ENCODE data around the gene SLC25A30.

DNA sequence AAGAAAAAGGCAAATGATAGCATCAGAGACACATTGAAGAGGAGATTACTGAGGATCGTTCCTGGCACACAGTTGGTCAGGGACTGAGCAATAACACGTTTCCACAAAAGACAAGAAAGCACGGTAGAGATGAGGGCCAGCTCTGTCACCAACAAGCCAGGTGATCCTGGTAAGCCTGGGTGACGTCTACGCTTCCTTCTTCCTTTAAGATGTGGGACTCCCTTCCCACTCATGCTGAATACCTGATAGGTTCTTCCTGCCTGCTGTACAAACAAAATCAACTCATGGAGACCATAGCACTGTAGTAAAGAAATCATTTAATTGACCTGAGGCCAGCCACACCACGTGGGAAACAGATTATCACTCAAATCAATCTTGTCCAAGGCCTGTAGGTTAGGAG, 26.9 kb upstream of the SLC25A30 start:
- TF ChIP-seq CTCF (IDR thresholded peaks at IDR 0.05), result no peak
- TF ChIP-seq POLR2A (IDR thresholded peaks at IDR 0.05), result no peak
- no peak for TF ChIP-seq POLR2AphosphoS5 (IDR thresholded peaks at IDR 0.05)
- TF ChIP-seq EP300 (IDR thresholded peaks at IDR 0.05), result no peak
